HG02840 (cell line): ENCODE data around the gene CLEC12A.
"Not testable (repeated sequence)": the region's sequence is repeated elsewhere in the genome, so short reads cannot be mapped to it uniquely, and the experiment has no call there.

Source experiments
- ATAC-seq: cut with Tn5 transposase; IDR thresholded peaks from one replicate; pipeline ENCODE4 v1.9.1; 2021; ENCODE audit warnings: mild to moderate bottlenecking, moderate library complexity, moderate number of reproducible peaks; ENCODE audit not compliant: unreplicated experiment, low FRiP score

The CLEC12A gene

DNA sequence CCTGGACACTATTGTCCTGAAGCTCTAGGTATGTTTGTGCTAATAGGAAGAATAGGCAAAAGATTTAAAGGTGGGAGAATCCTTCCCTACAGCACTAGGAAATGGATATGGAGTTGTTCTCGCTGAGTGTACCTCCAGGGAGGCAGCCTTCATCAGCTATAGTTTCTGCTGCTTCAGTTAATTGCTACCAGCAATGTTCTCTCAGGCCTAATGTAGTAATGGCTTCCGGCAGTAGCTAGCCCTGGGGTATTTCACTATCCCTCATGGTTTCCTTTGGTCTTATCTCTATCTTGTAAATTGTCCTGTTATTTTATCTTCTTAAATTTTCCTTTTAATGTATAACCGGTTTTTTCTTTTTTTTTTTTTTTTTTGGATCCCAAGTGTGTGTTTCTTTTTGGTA lies 9.3 kb upstream of the CLEC12A start:
- ATAC-seq, result no peak

- ATAC-seq, result no peak
These were observed 1.5 kb upstream of the CLEC12A start for GRCh38 chr12:9969673-9970072.

- ATAC-seq, result no peak
These were observed 2.7 kb downstream of the CLEC12A start for GRCh38 chr12:9973949-9974348.

- ATAC-seq, result not testable (repeated sequence)
These were observed 3.5 kb downstream of the CLEC12A start for GRCh38 chr12:9974731-9975130.

GRCh38 chr12:9975614-9976013 lies 4.4 kb downstream of the CLEC12A start:
- ATAC-seq, result no peak

DNA sequence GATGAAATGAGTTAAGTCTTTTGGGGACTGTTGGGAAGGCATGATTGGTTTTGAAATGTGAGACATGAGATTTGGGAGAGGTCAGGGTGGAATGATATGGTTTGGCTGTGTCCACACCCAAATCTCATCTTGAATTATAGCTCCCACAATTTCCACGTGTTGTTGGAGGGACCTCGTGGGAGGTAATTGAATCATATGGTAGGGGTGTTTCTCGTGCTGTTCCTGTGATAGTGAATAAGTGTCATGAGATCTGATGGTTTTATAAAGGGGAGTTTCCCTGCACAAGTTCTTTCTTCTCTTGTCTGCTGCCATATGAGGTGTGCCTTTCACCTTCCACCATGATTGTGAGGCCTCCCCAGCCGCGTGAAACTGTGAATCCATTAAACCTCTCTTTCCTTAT lies 5.4 kb downstream of the CLEC12A start:
- ATAC-seq, result not testable (repeated sequence)

GRCh38 chr12:9977916-9978315 lies 6.7 kb downstream of the CLEC12A start:
- no peak for ATAC-seq

- no peak for ATAC-seq
These were observed 8.9 kb downstream of the CLEC12A start for GRCh38 chr12:9980126-9980525.

DNA sequence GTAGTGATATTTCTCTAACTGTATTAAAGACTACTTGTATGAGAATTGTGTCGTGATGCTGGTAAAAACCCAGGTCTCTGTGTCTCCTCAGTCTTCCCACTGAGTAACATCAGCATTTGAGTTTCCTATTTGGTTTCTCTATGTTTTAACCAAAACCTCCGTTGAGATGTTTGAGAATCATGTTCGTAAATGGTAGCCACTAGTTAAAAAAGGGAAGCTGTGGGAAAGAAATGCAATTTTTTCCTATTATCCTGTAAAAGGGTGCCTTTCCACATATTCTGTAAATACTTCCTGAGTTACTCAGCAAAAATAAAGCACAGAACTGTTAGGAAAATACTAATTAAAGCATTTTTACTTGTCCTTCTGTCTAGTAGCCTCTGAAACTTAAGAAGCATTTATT lies 20.7 kb downstream of the CLEC12A start:
- ATAC-seq, result no peak

GRCh38 chr12:9992296-9992695 lies 21.1 kb downstream of the CLEC12A start:
- no peak for ATAC-seq

DNA sequence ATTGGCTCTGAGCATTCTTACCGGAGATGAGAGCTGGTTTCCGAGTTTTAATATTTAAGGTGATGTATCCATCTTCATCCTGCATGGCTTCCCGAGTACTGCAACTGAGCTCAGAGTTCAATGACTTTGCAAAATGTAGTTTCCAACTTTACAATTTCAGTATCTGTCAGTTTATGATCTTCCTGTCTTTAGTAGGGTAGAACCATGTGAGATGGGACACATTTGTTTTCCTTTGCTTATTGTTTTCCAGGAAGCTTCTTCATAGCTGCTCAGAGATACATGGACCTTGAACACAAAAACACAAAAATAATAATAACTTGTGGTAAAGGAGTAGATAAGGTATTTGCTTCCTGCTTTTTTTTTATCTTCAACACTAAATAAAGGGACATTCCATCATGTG lies 27.8 kb downstream of the CLEC12A start, which contains the start of gene CLEC1B:
CLEC1B (minus strand) TSS at position 106 of the 400 bp plus-strand sequence; CDS start at position 85, 21 bp downstream.
- no peak for ATAC-seq

- ATAC-seq, result no peak
These were observed 30.1 kb downstream of the CLEC12A start for GRCh38 chr12:10001171-10001776.

- no peak for ATAC-seq
These were observed 41.6 kb downstream of the CLEC12A start for GRCh38 chr12:10012630-10013330.

GRCh38 chr12:10015450-10015849 lies 44.2 kb downstream of the CLEC12A start:
- ATAC-seq, result no peak

DNA sequence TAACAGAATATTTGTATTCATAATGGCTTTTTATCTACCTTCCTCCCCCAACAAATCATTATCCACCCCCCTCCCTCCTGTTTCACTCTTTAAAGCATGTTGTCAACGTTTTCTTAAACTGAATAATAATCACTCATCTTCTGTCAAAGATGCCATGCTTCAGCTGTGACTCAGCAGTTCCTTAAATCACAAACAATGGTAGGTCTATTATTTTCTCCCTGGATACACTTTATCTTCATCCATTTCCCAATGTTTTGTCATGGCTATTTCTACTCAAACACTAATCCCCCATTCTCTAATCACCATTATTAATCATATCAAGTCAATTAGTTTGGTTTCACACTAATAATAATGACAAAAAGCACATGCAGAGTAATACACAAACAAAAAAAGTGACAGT lies 45.7 kb downstream of the CLEC12A start:
- ATAC-seq, result no peak

- ATAC-seq, result no peak
These were observed 47.2 kb downstream of the CLEC12A start for GRCh38 chr12:10018386-10018785.

DNA sequence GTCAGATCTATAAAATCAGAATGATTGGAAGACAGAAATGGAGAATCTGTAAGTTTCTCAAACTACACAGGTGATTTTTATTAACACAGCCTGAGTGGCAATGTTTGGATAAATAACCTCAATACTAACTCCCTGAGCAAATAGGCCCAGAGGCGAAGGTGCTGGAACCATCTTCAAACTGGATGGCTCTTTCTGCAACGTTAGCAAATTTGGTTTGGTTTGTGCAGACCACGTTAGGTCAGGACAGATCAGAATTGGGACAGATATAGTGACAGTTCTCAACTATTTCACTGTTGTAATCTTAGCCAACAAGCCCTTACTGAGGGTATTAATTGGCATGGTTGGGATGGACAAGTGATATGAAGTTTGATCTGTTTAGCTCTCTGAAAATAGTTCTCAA lies 50.1 kb downstream of the CLEC12A start:
- no peak for ATAC-seq

DNA sequence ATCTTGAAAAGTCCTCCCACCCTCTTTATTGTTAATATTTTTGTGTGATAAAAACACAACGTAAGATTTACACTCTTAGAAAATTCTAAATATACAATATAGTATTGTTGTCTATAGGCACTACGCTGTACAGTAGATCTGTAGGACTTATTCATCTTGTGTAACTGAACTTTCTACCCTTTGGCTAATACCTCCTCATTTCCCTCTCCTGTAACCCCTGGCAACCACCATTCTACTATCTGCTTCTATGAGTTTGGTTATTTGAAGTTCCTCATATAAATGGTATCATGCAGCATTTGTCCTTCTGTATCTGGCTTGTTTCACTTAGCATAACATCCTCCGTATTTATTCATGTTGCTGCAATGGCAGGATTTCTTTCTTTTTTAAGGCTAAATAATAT lies 54.0 kb downstream of the CLEC12A start:
- no peak for ATAC-seq

- not testable (repeated sequence) for ATAC-seq
These were observed 55.5 kb downstream of the CLEC12A start for GRCh38 chr12:10026666-10027065.

- no peak for ATAC-seq
These were observed 56.1 kb downstream of the CLEC12A start for GRCh38 chr12:10027311-10027710.

- ATAC-seq, result no peak
These were observed 56.5 kb downstream of the CLEC12A start for GRCh38 chr12:10027721-10028120.

GRCh38 chr12:10030446-10030845 lies 59.2 kb downstream of the CLEC12A start, which contains the start of gene CLEC9A:
Gene CLEC9A (plus strand): TSS chr12:10030682. CDS start chr12:10052688, 22,006 bp downstream.
- ATAC-seq, result no peak
